AG09319 (cell line): ENCODE results near the gene AHNAK2.

ENCODE experiments used
- DNase-seq: peaks from one replicate; pipeline ENCODE4 v3.0.0-alpha.2; 2010; ENCODE audit warnings: low read depth; ENCODE audit errors: extremely low read depth
- TF ChIP-seq, protein P1 (sequence below): IDR thresholded peaks from 2 replicates; pipeline ENCODE4 v1.5.1; 2011; ENCODE audit warnings: low read depth, mild to moderate bottlenecking, inconsistent platforms, low read length, moderate library complexity

The AHNAK2 gene

DNA sequence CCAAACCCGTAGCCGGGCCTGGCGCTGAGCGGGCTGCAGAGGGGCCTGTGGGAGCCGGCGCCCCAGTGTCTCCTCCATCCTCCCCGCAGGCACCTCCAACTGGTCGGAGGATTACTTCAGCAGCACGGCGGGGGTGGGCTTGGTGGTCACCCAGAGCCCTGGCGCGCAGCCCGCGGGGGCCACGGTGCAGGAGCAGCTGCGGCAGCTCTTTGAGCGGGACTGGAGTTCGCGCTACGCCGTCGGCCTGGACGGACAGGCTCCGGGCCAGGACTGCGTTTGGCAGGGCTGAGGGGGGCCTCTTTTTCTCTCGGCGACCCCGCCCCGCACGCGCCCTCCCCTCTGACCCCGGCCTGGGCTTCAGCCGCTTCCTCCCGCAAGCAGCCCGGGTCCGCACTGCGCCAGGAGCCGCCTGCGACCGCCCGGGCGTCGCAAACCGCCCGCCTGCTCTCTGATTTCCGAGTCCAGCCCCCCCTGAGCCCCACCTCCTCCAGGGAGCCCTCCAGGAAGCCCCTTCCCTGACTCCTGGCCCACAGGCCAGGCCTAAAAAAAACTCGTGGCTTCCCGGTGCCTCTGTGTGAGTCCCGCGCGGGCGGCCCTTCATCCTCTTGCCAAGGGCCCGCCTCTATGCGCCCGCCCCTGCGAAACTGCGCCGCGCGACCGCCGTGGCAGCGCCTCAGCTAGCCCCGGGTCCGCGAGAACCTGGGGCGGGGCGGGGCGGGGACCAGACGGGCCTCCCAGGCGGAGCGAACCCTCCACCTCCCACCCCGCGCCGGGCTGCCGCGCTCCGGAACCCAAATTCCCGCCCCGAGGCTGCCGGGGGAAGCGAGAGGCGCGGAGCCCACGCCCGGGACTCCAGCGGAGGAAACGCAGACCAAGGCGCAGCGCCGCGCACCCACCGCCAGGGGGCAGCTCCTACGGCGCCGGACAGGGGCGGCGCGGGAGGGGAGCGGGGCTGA lies 45.2 kb downstream of the AHNAK2 start:
- TF ChIP-seq, protein P1, sequence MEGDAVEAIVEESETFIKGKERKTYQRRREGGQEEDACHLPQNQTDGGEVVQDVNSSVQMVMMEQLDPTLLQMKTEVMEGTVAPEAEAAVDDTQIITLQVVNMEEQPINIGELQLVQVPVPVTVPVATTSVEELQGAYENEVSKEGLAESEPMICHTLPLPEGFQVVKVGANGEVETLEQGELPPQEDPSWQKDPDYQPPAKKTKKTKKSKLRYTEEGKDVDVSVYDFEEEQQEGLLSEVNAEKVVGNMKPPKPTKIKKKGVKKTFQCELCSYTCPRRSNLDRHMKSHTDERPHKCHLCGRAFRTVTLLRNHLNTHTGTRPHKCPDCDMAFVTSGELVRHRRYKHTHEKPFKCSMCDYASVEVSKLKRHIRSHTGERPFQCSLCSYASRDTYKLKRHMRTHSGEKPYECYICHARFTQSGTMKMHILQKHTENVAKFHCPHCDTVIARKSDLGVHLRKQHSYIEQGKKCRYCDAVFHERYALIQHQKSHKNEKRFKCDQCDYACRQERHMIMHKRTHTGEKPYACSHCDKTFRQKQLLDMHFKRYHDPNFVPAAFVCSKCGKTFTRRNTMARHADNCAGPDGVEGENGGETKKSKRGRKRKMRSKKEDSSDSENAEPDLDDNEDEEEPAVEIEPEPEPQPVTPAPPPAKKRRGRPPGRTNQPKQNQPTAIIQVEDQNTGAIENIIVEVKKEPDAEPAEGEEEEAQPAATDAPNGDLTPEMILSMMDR = peak; percentile 60
- DNase-seq = peak; percentile 62

GRCh38 chr14:104931771-104932675 lies 46.2 kb downstream of the AHNAK2 start:
- TF ChIP-seq, protein P1 = no peak
- DNase-seq = no peak

GRCh38 chr14:104931304-104931770 lies 46.8 kb downstream of the AHNAK2 start:
- TF ChIP-seq, protein P1 = no peak
- DNase-seq = no peak

DNA sequence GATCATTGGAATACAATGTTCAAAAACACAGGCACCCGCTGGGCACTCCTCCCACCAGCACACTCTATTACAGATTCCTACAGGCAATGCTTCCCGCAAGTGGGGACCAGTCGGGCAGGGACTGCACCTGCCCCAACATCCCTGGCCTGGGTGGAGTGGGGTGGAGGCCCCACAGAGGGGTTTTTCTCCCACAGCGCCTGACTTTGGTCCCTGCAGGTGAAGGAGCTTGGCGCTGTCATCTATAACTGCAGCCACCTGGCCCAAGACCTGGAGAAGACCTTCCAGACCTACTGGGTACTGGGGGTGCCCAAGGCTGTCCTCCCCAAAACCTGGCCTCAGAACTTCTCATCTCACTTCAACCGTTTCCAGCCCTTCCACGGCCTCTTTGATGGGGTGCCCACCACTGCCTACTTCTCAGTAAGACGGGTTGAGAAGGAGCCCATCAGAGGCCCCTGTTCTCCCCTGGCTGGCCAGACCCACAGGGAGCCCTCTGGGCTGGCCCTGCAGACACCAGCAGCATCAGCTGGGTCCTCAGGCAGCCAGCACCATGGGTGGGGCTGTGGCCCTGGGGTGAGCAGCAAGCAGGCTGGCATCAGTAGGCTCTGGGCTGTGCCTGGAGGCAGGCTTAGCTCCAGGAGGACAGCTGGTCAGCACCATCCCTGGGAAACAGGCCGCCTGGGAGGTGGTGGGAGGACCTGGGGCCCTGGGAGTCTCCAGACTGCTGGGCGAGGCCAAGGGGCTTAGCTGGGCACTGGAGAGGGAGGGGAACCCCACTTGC lies 47.5 kb downstream of the AHNAK2 start:
- no peak for DNase-seq
- TF ChIP-seq, protein P1 = no peak

- TF ChIP-seq, protein P1 = no peak
These were observed 48.6 kb downstream of the AHNAK2 start for GRCh38 chr14:104929268-104930230.

DNA sequence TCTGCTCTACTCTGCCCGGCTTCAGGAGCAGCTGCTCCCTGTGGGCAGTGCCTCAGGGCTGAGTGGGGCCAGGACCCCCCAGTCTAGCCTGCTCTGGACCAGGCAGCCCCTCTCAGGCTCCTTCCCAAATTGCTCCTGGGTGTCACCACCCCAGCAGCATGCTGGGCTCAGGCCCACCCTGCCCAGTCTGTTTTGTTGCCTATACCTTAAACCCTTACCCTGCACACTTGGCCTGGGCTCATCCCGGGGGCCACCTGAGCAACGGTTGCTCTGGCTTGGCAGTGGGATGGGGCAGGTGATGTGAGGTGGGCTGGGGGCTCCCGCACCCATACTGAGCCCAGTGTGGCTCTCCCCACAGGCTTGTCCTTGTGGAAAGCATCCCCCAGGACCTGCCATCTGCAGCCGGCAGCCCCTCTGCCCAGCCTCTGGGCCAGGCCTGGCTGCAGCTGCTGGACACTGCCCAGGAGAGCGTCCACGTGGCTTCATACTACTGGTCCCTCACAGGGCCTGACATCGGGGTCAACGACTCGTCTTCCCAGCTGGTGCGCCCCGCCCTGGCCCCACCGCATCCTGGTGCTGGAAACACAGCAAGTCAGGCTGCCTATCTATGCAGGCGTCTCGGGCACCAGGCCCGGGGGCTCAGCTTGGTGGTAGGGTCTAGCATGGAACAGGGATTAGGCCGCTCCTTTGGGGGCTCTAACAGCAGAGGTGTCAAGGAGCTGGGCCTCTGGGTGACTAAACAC lies 49.6 kb downstream of the AHNAK2 start:
- no peak for DNase-seq

More at GRCh38 chr14:104929268-104930230, 48.6 kb downstream of the AHNAK2 start:
- DNase-seq = no peak

More for the DNA sequence above, 49.6 kb downstream of the AHNAK2 start:
- TF ChIP-seq, protein P1 = no peak
